ENCODE measurements around the gene PLEKHG1.

Gene PLEKHG1

DNA sequence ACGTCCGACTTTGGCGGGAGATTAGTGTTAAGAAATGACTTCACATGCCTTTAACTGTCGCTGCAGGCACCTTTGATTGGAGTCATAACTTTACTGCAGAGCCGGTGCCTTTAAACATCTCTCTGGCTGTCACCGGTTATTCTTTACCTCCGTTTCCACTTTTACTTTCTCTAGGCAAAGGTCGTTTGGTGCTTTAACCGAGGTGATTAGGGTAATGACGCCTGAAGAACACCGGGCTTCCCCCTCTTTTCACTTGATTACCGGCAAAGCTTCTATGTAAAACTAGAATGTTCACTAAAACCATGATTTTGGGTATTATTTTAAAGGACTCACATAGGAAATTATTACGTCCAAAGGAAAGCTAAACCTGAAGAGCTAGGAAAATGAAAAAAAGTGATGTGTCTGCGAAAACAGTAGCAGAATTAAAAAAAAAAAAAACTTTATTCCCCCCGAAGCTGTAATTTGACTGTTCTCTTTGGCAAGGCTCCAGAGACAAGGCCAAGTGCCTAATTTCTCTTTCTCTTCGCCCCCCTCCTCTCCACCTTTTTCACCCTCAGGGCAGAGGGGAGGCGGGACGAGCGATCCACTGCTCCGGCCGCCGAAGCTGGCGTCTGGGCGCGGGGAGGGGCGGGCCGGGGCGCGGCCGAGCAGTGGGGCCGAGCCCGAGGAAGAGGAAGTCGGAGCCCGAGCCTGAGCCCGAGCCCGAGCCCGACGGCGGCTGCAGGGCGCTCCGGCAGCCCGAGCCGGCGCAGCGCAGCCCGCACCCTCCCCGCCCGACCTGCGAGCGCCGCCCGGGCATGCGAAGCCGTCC, at the start of gene PLEKHG1:
PLEKHG1 (plus strand) TSS at position 687 of the 811 bp plus-strand sequence. CDS start 133,797 bp downstream, outside the sequence.
- FAIRE-seq = no peak

DNA sequence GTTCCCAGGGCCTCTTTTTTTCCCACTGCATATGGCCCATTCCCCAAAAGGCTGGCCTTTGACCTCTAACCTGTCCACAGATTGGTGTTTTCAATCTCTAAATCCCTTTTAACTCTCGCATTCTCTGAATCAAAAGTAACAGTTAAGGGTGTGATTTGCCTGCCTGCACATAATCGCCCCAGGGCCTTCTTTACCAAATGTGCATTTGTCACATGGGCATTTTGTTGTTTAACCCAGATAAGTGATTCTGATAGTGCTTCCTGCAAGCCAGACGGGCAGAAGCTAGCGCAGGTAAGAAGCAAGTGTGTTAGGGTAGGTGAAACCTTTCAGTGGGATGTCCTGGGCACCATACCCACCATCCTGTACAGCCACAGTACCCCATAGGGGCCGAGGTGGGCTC, 49.4 kb upstream of the PLEKHG1 start:
- no peak for FAIRE-seq

DNA sequence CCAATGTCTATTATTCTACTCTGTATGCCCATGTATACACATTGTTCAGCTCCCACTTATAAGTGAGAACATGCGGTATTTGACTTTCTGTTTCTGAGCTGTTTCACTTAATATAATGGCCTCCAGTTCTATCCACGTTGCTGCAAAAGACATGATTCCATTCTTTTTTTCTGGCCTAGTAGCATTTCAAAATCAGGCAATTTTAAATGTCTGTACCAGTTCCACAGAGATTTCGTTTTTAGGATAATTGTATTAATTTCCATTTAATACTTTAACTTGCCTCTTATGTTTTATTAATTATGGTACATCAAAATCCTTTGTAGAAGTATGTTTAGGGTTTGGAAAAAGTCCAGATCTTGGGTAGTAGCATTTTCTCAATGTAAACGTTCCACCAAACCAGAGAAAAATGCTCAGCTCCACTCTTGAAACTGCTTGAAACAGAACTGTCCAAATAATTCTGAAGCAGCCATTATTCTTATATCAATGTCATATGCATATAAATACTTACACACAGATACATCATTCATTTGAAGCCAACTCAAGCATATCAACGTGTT, 42.6 kb upstream of the PLEKHG1 start:
- no peak for FAIRE-seq

DNA sequence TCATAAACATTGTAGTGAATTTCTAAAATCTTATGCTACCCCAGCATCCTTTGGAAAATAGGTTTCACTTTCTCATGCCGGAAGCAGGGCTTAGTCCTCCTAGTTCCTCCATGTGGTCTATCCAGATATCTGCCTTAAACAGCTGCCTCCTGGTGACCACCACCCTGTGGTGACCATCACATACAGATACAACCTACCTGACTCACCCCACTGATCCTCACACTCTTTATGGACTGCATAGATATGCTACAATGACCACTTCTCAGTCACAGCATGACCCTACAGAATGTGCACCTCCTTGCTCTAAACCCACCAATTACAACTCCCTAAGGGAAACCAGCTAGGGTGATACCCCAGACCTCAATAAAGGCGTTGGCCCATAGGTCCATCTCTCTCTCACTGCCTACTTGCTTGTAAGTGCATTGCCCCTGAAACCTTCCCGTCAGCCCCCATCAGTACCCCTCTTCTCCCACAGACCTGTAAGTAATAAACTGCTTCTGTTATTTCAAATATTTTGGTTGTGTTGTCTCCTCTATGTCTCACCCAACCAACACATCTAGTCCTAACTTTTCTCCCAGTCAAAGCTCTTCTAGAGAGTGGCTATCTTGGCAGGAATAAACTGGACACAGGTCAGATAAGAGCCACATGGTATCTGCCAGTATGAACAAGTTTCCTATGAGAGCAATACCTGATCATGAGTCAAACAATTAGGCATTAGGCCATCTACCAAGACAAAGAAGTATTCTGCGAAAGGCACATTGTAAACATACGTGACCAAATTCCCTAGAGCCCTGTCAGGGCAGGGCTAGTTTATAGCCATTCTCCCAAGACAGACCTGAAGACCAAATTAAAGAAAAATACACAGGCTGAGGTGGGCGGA, 39.4 kb upstream of the PLEKHG1 start:
- no peak for FAIRE-seq

DNA sequence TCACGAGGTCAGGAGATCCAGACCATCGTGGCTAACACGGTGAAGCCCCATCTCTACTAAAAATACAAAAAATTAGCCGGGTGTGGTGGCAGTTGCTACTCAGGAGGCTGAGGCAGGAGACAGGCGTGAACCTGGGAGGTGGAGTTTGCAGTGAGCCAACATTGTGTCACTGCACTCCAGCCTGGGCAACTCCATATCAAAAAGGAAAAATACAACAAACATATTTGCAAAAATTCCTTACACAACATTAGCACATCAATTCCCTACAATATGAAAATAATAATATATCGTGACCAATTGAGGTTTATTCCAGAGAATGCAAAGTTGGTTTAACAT, 38.8 kb upstream of the PLEKHG1 start:
- FAIRE-seq = no peak

DNA sequence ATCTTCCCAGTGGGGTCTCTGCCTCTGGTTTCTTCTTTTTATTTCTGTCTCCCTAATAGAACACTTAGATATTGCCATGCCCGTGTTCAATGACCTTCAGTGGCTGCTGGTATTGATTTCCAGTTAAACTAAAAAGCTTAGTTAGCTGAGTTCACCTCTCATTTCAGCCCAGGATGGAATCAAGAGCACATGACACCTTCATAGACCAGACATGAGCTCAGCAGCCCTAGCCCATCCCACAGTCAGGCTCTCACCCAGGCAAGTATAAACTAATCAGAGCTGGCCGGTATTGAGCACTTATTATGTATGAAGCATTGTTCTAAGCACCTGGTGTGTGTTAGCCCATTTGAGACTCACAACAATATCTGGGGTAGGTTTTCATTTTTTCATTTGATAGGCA, 33.7 kb upstream of the PLEKHG1 start:
- no peak for FAIRE-seq

DNA sequence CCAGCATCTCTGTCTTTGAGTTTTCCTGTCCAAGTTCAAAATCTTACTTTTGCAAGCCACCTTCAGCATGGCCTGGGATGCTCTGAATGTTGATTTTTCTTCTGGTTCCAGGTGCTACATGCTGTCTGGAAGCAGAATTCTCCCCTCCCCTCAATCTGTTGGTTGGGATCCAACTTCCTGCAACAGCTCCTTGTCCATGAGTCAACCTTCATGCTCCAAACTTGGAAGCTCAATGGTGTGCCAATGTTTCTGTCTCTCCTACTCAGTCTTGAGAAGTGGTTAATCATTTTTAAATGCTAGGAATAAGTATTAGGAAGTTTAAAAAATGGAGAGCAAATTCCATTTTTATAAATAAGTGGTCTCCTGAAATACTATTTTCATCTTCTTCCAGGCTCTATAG, 33.2 kb upstream of the PLEKHG1 start:
- no peak for FAIRE-seq

DNA sequence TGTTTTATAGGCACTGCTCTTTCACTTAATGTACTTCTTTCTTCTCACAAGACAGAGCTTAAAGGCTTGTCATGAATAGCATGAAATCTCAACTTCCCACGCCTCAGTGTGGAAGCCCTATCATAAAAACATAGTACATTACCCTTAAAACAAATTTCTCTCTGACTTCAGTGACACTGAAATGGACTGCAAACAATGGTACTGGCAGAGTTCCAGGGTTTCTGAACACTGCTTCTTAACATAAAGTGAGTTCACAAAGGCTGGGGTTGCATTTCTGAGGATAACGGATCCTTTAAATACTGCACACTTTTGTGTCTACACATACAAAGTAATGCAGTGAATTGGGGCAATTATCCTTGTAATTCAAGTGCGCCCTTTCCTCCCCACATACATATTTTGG, 32.3 kb upstream of the PLEKHG1 start:
- no peak for FAIRE-seq

DNA sequence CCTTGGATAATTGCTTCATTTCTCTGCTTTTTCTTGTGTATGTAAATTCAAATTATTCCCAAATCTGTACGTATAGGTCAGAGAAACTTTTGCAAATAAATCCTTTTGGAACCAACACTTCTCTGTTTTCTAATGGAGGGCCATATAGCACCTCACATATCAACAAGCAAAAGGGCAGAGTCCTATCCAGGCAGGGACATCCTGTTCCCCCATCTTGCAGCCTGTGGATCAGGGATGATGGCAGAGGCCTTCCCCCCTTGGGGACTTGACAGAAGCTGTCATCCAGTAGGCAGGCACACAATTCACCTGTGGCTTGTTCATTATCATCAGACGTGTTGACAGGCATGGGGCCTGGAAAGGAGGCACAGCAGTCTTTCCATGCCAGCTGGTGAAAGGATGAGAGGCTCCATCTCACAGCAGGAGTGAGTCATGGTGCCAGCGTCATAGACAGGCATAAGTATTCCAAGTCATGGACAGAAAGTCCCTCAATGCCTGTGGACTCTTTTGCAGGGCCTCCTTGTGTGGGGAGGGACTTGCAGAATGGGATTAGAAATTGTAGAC, 31.8 kb upstream of the PLEKHG1 start:
- FAIRE-seq = no peak

DNA sequence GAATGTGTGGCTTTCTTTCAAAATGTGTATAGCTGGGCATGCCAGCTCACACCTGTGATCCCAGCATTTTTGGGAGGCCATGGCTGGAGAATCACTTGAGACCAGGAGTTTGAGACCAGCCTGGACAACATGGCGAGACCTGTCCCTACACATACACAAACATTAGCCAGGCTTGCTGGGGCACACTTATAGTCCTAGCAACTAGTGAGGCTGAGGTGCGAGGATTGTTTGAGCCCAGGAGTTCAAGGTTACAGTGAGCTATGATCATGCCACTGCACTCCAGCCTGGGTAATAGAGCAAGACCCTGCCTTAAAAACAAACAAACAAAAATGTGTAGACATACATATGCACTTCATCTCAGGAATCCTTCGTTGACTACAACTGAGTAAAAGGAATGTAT, 31.1 kb upstream of the PLEKHG1 start:
- FAIRE-seq = no peak

DNA sequence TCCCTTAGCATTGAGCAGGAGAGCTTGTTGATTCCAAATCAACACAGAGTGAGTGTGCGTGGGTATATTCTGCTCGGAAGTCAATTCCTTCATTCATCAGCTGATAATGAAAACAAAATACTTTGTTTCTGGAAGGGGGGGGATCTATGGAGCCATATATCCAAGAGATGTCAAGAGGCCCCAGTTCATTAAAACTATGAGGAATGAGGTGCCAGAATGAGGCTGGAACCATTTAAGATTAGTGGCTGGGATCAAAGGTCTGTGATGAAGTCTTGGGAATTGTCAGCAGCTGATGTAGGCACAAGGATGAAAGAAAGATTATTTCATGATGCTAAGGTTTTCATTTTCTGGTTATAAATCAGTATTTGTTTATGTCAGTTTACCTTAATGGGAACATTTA, 30.5 kb upstream of the PLEKHG1 start:
- no peak for FAIRE-seq

DNA sequence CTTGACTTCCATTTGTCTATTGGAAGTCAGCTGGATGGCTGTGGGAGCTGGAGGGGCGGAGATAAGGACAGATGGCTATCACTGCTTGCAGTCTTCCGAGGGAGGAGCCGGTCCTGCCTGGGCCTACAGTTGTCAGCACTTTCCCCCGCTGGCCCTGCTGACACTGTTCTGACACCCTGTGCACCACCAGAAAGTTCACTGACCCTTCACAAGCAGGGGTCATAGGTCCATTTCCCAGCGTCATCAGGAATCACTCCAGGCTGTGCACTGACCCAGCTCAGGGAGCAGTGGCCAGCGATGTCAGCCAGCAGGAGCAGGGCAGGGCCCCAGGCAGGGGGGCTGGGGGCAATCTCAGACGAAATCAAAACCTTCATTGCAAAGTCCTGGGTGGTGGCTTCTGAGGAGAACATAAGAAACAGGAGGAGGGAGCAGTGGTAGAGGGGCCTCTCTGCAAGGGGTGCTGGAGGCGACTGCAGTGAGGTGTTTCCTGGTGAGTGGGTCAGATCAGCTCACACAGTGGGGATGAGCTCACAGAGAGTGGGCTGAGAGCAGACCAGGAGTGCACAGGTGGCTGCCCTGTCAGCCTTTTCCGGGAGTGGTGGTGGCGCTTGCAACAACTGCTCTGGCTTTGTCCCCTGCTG, 26.5 kb upstream of the PLEKHG1 start:
- FAIRE-seq = no peak

DNA sequence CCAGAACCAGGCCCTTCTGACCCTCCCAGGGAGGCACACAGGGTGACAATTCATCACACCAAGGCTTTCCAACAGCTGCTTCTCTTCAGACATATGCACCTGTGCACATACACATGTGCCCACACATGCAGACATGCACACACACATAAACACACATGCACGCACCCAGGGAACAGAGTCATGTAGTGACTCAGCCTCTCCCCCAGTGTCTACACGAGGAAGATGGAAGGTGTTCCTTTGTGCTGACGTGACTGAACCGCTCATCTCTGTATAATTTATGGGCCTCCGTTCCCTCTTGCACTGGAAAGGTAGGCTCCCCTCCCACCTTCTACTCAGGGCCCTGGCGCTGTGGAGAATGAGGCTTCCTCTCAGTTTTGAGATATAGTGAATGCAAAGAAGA, 23.8 kb upstream of the PLEKHG1 start:
- no peak for FAIRE-seq

DNA sequence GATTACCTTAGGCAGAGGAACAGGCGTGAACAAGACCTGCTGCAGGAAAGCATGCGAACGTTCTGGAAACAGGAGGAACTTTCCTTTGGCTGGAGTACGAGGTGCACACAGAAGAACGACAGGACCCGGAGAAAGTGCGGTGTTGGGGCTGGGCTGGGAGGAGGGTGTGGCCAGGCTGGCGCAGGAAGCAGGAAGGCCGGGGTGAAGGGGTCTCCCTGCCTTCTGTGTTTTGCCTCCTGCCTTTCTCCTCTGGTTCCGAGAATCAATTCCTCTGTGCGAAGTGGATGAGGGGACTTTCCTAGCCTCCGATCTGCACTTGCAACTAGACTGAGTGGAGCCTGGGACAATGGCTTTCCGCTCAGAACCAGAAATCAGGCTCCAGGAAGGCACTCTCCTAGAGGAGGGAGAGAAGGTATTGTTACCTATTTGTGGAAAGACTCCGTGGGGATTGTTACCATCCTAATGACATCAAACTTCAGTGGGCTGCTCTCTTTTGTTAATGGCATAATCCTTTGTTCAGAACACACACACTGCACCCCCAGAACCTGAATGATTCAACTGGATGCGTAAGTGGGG, 22.9 kb upstream of the PLEKHG1 start:
- FAIRE-seq = no peak

DNA sequence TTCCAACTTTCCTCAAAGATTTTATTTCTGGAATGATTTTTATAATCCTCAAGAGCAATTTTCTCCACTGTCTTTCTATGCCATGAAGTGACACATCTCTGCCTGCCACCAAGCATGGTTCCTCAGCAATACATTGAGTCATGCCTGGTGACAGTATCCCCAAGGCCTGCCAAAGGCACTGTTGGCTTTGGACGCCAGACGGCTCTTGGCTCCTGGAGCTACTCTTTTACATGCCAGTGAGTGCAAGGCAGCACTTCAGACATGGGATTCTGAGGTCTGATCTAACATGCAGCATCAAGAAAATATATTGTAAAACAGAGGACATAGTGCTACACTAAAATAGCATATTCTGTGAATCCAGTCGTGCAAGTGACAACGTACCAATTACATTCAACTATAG, 20.1 kb upstream of the PLEKHG1 start:
- FAIRE-seq = no peak

DNA sequence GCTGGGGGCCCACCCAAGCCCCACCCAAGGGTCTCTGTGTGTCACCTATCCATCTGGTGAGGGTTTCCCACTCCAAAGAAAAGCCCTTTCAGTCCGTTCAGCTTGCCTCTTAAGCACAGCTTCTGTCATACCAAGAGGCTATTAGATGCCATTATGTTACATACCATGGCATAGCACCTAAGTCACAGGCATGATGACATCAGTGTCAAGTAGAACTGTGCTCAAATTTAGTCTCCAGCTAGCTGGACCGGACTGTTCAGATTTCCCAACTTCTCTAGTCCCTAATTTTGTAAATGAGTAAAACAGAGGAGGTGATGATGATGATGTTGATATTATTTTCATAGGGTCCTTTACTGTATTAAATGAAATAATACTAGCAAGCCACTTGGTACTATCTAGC, 19.2 kb upstream of the PLEKHG1 start:
- no peak for FAIRE-seq

DNA sequence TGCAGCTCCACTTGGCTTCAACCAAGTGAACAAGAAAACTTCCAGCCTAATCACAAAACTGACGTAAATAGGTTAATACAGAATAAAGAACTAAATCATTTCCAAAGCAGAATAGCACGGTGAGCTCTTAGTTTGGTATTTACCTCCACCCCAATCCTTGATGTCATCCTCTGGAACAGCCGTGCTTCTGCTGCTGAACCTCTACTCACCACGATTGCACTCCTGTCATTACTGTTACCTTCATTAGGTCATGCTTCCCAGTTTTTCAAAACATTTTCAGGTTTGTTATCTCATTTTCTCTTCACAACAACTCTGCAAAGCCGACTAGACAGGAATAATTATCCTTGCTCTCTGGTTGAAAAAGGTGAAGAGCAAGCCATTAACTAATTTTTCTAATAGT, 15.6 kb upstream of the PLEKHG1 start:
- no peak for FAIRE-seq

DNA sequence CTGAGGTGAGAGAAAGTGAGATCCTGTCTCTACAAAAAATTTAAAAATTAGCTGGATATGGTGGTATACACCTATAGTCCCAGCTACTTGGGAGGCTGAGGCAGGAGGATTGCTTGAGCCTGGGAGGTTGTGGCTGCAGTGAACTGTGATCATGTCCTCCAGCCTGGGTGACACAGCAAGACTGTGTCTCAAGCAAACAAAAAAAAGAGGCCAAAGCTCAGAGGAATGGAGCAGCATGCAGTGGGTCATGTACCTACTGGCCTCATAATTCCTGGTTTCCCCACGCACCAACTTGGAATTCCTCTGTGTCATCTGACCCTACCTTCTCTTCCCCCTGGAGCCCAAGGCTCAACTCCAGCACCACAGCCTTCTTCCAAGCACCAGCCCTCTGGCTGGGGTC, 15.1 kb upstream of the PLEKHG1 start:
- FAIRE-seq = no peak

DNA sequence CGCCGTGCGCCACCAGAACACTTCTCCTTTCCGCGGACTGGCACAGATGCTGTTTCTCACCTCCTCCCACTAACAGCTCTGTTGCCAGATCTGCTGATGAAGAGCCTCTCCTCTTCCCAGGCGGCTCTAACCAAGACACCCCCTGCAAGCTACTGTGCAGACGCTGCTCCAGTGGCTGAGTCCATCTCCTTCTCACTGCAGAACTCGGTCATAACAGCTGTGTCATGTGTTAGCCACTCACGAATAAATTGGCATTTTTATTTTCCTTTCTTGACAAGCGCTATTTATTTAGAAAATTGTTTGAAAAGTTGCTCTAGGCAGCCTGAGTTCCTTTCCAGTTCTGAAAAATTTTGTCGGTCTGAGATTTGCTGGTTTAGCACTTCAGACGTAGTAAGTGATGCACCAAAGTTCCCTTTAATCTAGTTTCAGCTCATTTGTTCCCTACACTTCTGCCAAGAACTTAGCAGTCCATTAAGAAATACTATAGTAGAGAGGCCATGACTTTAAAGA, 12.8 kb upstream of the PLEKHG1 start:
- no peak for FAIRE-seq

DNA sequence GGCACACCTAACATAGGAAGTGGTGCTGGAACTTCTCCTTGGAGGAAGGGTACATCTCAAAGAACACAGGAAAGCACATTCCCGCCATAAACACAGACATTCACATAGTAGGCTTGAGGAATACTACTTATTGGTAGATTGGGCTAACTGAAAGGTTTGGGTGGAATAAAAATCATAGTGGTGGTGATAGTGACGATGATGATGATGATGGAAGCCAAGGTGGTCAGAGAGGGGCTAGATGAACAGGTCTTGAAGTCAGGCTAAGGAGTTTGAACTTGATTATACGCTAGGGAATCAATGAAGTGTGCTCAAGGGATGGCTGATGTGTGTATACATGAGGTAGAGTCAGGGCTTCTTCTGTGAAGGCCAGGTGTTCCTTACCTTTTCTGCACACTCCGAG, 12.0 kb upstream of the PLEKHG1 start:
- FAIRE-seq = no peak

DNA sequence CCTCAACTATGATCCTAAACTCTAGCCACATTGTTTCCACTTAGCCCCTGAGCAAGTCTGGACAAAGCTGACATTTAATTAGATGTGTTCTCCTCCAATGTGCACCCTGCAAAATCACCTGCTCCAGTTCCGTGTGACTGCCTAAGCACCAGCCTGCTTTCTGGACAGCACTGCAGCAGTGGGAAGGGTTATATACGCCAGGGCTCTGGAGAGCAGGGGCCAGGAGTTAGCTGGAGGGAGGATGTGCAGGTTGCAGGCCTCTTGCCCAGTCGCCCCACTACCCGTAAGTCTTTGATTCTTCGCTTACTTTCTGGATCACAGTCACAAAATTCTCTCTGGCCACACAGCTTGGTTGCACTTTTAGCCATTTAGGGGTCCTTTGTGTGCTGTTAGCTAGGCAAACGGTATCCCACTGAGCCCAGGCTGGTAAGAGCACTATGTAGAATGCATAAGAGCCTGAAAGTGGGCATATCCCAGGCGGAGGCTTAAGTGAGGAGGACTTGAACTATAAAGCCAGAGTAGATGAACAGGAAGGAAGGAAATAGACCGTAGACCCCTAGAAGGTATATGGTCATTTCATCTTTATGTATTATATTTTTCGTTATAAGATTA, 10.7 kb upstream of the PLEKHG1 start:
- FAIRE-seq = no peak

DNA sequence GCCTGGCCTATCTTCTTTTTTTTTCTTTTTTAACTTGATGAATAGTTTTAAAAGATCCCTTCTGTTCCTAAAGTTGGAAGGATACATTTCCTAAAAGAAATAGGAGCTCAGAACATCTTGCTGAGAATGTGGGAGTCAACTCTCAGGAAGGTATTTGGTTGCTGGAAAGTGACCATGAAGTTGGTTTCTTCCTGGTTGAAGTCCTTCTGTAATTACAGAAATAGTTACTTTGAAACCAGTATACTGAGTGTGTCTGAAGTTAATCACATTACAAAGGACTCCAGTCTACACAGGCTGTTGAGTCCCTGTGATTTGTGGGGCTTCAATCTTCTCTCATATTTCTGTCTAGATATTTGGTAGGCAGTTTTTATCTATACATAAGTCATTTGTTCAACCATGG, 9.8 kb upstream of the PLEKHG1 start:
- FAIRE-seq = no peak
